Loucy (cell line): ENCODE data around the gene UQCR10.

ENCODE experiments used
- H2AFZ ChIP-seq: fragments of 200-600 bp; sonication (generic); 2 replicates; pipeline ENCODE4 v1.6.0; 2016; ENCODE audit warnings: antibody characterized with exemption, mild to moderate bottlenecking, low read length, moderate library complexity
- H3F3A ChIP-seq: fragments of 200-600 bp; 2 replicates; pipeline ENCODE4 v1.6.0; 2016; ENCODE audit warnings: antibody characterized with exemption, low read depth, mild to moderate bottlenecking
- H3K27me3 ChIP-seq: fragments of 200-600 bp; sonication (generic); 2 replicates; pipeline ENCODE4 v1.6.1; 2014; ENCODE audit warnings: low read length, mild to moderate bottlenecking; ENCODE audit not compliant: insufficient read depth, poor library complexity, severe bottlenecking
- H3K36me3 ChIP-seq: fragments of 200-600 bp; sonication (generic); 2 replicates; pipeline ENCODE4 v1.6.1; 2016; ENCODE audit warnings: low read length; ENCODE audit not compliant: insufficient read depth
- H3K4me1 ChIP-seq: fragments of 200-600 bp; sonication (generic); 2 replicates; pipeline ENCODE4 v1.5.1; 2014; ENCODE audit warnings: low read length, mild to moderate bottlenecking; ENCODE audit not compliant: insufficient read depth, poor library complexity, severe bottlenecking
- H3K4me2 ChIP-seq: fragments of 200-600 bp; sonication (generic); 2 replicates; pipeline ENCODE4 v1.6.0; 2014; ENCODE audit warnings: antibody characterized with exemption, low read length, low read depth, mild to moderate bottlenecking; ENCODE audit not compliant: poor library complexity, severe bottlenecking
- H3K4me3 ChIP-seq: fragments of 200-600 bp; sonication (generic); 2 replicates; pipeline ENCODE4 v1.5.1; 2014; ENCODE audit warnings: low read length, mild to moderate bottlenecking, mixed read lengths; ENCODE audit not compliant: poor library complexity, severe bottlenecking
- H3K79me2 ChIP-seq: fragments of 200-600 bp; sonication (generic); 2 replicates; pipeline ENCODE4 v1.6.1; 2014; ENCODE audit warnings: low read length; ENCODE audit not compliant: insufficient read depth
- H3K9ac ChIP-seq: fragments of 200-600 bp; sonication (generic); 2 replicates; pipeline ENCODE4 v1.6.0; 2014; ENCODE audit warnings: mild to moderate bottlenecking, low read depth, low read length, moderate library complexity; ENCODE audit not compliant: poor library complexity, severe bottlenecking
- H3K9me2 ChIP-seq: fragments of 200-600 bp; sonication (generic); replicated peaks from 2 replicates; pipeline ENCODE4 v1.6.1; 2016; ENCODE audit warnings: low read depth, low read length, mixed read lengths
- H3K9me3 ChIP-seq: fragments of 200-600 bp; sonication (generic); 2 replicates; pipeline ENCODE4 v1.6.1; 2014; ENCODE audit warnings: mild to moderate bottlenecking, antibody characterized with exemption, low read length, low read depth; ENCODE audit not compliant: insufficient read depth
- H4K20me1 ChIP-seq: fragments of 200-600 bp; sonication (generic); 2 replicates; pipeline ENCODE4 v1.6.0; 2014; ENCODE audit warnings: antibody characterized with exemption, low read length, mild to moderate bottlenecking; ENCODE audit not compliant: insufficient read depth, poor library complexity, severe bottlenecking
- EZH2phosphoT487 ChIP-seq: fragments of 200-600 bp; IDR thresholded peaks from 2 replicates; pipeline ENCODE4 v1.6.1; 2018; ENCODE audit warnings: antibody characterized with exemption, mild to moderate bottlenecking, moderate library complexity, borderline replicate concordance
- TF ChIP-seq, protein P1 (sequence below): fragments of 200-600 bp; sonication (generic); conservative IDR thresholded peaks from 2 replicates; pipeline ENCODE4 v1.5.1; 2014; ENCODE audit warnings: mild to moderate bottlenecking, antibody characterized with exemption, low read length

Gene UQCR10

DNA sequence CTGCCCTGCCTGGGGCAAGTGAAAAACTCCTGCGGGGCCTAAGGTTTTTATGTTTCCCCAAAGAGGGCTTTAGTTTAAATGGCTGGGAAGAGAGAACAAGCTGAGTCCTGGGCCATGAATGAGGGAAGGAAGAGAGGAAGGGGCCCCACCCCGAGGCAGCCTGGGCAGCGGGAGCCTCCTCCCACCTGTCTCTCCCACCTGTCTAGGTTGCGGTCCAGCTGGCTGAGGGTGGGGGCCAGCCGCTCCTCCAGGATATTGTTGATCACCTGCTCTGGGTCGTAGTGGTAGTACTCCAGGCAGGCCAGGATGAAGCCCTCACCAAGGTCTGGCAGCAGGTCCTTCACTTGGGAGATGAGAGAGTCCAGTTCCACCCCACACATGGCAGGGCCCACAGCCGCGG lies 34.6 kb downstream of the UQCR10 start:
- H2AFZ ChIP-seq = no peak overlapping the region
- H3K9ac ChIP-seq = no peak overlapping the region
- H3K79me2 ChIP-seq = no peaks in the 10 kb centered on the region
- H3K4me2 ChIP-seq = no peak overlapping the region
- no peaks in the 10 kb centered on the region for H3K27me3 ChIP-seq
- no peak for TF ChIP-seq EZH2phosphoT487
- TF ChIP-seq, protein P1, sequence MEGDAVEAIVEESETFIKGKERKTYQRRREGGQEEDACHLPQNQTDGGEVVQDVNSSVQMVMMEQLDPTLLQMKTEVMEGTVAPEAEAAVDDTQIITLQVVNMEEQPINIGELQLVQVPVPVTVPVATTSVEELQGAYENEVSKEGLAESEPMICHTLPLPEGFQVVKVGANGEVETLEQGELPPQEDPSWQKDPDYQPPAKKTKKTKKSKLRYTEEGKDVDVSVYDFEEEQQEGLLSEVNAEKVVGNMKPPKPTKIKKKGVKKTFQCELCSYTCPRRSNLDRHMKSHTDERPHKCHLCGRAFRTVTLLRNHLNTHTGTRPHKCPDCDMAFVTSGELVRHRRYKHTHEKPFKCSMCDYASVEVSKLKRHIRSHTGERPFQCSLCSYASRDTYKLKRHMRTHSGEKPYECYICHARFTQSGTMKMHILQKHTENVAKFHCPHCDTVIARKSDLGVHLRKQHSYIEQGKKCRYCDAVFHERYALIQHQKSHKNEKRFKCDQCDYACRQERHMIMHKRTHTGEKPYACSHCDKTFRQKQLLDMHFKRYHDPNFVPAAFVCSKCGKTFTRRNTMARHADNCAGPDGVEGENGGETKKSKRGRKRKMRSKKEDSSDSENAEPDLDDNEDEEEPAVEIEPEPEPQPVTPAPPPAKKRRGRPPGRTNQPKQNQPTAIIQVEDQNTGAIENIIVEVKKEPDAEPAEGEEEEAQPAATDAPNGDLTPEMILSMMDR = no peak
- H3K9me2 ChIP-seq = no peaks in the 10 kb centered on the region
- H3K9me3 ChIP-seq = no peaks in the 10 kb centered on the region
- no peaks in the 10 kb centered on the region for H4K20me1 ChIP-seq
- peaks cover 24% of the 10 kb centered on the region for H3K4me1 ChIP-seq
- no peaks in the 10 kb centered on the region for H3F3A ChIP-seq
- H3K4me3 ChIP-seq = no peak overlapping the region
- H3K36me3 ChIP-seq = peaks cover 70% of the 10 kb centered on the region

DNA sequence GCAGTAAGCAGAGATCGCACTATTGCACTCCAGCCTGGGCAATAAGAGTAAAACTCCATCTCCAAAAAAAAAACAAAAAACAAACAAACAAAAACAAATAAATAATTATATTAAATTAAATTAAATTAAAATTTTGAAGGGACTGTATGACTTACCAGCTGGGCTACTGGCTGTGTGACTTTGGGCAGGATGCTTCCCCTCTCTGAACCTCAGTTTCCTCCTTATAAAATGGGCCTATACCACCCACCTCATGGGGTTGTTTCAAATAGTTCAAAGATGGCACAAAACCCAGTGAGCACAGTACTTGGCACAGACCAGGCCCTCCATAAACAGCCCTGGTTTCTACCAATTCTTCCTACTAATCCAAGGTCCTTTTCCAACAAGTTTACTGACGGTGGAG lies 36.0 kb downstream of the UQCR10 start:
- Histone ChIP-seq H4K20me1 (no peaks in the 10 kb centered on the region), H3K4me1 (peaks cover 20% of the 10 kb centered on the region), H3K36me3 (peaks cover 84% of the 10 kb centered on the region), H3K79me2 (no peaks in the 10 kb centered on the region), H3K27me3 (no peaks in the 10 kb centered on the region), H3K9me2 (no peaks in the 10 kb centered on the region), H2AFZ (no peak overlapping the region), H3F3A (no peaks in the 10 kb centered on the region), H3K4me2 (no peak overlapping the region), H3K9ac (no peak overlapping the region), H3K9me3 (no peaks in the 10 kb centered on the region), H3K4me3 (no peak overlapping the region)
- TF ChIP-seq EZH2phosphoT487 = no peak
- TF ChIP-seq, protein P1 = no peak

DNA sequence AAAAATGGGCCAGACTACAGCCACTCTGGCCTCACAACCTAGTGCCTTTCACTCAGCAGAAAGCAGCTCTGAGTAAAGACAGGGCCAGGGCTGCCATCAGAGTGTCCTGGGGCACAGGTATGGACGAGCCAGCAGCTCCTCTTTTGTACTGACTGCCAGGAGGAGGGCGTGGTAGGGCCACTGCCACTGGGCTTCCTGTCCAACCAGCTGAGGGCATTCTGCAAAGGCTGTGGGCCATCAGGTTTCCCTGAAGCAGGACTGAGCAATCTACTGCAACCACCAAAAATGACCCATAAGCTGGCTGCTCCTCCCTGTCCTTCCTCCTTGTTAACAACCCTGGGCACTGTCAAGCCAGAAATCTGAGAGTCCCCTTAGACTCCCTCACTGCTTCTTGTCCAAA lies 37.8 kb downstream of the UQCR10 start:
- H2AFZ ChIP-seq = no peak overlapping the region
- TF ChIP-seq, protein P1 = no peak
- no peak for TF ChIP-seq EZH2phosphoT487

More for the DNA sequence above, 37.8 kb downstream of the UQCR10 start:
- Histone ChIP-seq H3K27me3 (no peaks in the 10 kb centered on the region), H3K4me2 (no peak overlapping the region), H3K4me1 (peaks cover 2% of the 10 kb centered on the region), H3K9ac (no peak overlapping the region), H3F3A (no peaks in the 10 kb centered on the region), H3K79me2 (no peaks in the 10 kb centered on the region), H3K4me3 (no peak overlapping the region), H3K9me3 (no peaks in the 10 kb centered on the region), H3K36me3 (peaks cover 76% of the 10 kb centered on the region), H4K20me1 (no peaks in the 10 kb centered on the region), H3K9me2 (no peaks in the 10 kb centered on the region)
